HG03521 (cell line): Measurements from ENCODE around the gene RASL10A.

Experiments used
- ATAC-seq: cut with Tn5 transposase; IDR thresholded peaks from one replicate; pipeline ENCODE4 v1.9.1; 2021; ENCODE audit warnings: mild to moderate bottlenecking, moderate library complexity; ENCODE audit not compliant: unreplicated experiment

Gene RASL10A

GRCh38 chr22:29270475-29271271 is 44.8 kb downstream of the RASL10A start:
- no peak for ATAC-seq

DNA sequence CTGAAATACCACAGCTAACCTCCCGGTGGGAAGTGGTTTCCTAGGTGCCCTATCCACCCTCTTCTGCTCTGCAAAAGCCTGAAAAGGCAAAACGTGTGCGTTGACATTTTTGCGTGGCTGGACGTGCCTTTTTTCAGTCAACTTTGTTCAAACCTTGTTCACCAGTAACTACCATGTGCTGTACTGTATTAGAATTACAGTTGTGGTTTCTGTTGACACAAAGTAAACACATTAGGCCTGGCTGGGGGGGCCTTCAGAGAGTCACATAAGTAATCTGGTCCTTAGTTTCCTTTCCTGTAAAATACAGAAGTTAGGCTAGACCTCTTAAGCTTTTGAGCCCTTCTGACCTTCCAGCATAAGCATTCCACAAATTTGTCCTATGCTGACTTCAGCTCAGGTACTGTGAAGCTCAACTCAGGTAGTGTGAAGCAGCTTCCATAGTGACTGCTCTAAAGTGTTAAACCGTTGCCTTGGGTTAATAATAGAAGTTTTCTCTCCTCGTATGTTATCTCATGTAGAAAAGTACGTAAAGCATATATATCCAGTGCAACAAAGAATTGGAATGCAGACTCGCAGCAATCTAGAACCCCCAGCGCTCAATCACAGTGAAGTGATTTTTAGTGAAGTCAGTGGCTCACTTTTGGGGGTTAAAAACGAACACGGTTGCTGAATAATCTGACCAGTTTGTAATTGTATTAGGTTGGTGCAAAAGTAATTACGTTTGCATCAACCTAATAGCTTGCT is 45.6 kb downstream of the RASL10A start:
- ATAC-seq: no peak

- no peak for ATAC-seq
Observed at GRCh38 chr22:29269230-29269604, 46.3 kb downstream of the RASL10A start.

- peak; percentile 19 for ATAC-seq
Observed at GRCh38 chr22:29268511-29269229, 46.8 kb downstream of the RASL10A start.

DNA sequence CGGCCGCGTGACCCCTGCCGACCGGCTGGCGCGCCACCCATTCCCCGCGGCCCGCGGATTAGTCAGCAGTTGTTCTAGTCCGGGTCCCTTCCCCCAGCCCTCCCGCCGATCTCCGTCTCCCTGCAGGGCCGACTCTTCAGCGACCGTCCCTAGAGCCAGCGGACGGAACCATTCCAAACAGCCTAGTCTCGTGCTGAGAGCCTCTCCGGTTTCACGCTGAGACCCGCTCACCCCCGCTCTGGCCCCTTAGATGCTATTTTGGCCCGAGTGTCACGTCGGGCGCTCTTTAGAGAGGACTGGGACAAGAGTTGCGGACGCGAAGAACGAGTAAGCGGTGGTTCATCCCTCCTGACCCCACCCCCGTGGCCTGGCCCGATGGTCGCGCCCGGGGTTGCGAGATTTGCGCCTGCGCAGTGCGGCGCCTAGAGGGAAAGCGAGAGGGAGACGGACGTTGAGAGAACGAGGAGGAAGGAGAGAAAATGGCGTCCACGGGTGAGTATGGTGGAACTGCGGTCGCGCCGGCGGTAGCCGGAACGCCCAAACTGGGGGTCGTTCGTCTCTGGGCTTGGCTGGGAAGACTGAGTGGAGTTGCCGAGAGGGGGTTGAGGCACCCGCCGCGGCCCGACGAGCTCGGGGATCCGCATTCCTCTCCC is 47.5 kb downstream of the RASL10A start, which contains the start of the genes EWSR1 and RHBDD3:
Gene EWSR1 (plus strand): TSS at position 411 of the 653 bp plus-strand sequence. CDS start 69 bp downstream, at position 480.
Gene RHBDD3 (minus strand): TSS at position 124 of the 653 bp plus-strand sequence. CDS start 2,355 bp downstream, outside the sequence.
- peak; percentile 71 for ATAC-seq

DNA sequence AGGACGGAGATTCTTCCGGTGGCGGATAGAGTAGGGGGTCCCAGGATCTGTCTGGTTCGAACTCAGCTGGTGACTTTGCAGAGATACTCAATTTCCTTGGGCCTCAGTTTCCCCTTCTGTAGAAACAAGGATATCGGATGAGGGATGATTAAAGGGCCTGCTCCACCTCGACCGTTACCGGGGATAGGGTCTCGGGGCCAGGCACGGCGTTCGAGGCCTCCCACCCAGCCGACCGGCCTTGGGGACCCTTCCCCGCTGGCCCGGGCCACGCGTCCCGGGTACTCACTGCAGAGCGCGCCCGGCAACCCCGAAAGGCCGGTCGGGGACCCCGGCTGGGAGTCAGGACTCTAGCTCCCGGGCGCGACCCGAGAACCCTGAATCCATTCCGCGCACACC is 48.0 kb downstream of the RASL10A start:
- ATAC-seq: no peak

DNA sequence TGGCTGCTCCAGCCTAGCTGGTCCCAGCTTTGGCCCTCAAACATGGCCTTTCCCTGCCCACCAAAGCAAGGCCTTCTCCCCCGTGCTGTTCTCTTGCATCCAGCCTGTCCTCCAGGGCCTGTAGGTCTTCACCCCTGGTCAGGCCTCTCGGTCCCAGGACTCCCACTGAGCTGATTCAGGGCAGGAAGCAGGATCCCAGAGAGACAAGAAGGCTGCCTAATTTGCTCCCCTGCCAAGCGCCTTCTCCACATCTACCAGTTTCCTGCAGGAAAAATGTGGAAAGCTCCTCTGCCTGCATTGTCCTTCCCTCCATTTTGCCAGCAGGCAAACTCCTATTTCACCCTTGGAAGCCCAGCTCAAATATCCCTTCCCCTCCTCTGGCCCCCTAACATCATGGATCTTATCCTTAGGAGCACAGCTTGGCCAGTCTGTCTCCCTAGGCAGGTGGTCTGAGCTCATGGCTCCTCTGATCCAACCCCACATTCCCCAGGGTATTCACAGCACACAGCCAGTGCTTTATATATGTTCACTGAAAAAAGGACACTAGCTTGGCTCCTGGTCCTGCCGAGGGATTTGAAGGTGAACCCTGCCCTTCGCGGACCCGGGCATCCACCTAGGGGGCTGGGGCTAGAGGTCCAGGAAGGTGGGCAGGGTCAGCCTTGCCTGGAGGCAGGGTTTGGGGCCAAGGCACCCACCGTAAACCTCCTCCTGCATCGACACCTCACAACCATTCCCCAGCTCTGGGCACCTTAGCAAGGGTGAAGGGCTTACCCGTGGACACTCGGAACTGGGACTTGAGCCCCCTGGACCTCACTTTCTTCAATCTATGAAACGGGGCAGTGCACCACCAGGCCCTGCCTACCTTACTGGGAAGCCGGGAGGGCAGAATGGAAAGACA is 48.7 kb downstream of the RASL10A start:
- no peak for ATAC-seq

GRCh38 chr22:29265929-29266328 is 49.6 kb downstream of the RASL10A start:
- no peak for ATAC-seq

- no peak for ATAC-seq
Observed at GRCh38 chr22:29265305-29265704, 50.2 kb downstream of the RASL10A start.

DNA sequence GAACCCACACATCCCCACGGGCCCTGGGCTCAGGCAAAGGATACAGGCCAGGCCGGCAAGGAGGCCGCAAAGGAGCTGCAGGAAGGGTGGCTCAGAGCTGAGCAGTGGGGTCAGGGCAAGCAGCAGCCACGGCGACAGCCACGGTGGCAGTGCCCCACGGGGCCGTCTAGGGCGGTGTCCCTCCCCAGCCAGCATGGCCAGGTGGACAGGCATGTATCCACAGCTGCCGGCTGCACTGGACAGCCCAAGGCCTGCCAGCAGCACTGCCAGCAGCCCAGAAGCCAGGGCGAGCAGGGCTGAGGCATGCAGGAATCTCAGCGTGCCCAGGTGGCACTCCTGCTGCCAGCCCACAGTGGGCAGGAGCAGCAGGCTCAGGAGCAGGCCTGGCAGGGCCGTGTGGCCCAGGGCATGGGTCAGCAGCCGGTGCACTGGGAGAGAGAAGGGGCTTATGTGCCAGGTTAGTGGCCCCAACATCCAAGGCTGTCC is 51.7 kb downstream of the RASL10A start:
- ATAC-seq: no peak
